DND-41 (cell line): Measurements from ENCODE around the gene NCAM2.

Experiments used
- ATAC-seq: fragments of 200-7000 bp; cut with Tn5 transposase; 3 replicates; pipeline ENCODE4 v1.9.1; 2021; ENCODE audit warnings: low read depth; ENCODE audit not compliant: insufficient read depth
- DNase-seq: peaks from one replicate; pipeline ENCODE4 v3.0.0-alpha.2; 2020
- H2AFZ ChIP-seq: 2 replicates; pipeline ENCODE4 v1.6.0; 2012; ENCODE audit warnings: low read depth, low read length
- H3K27ac ChIP-seq: 2 replicates; pipeline ENCODE4 v1.5.1; 2012; ENCODE audit warnings: low read length, inconsistent platforms
- H3K27me3 ChIP-seq: fragments of 200-600 bp; sonication (generic); 2 replicates; pipeline ENCODE4 v1.6.0; 2012; ENCODE audit warnings: low read length, mild to moderate bottlenecking, inconsistent platforms; ENCODE audit not compliant: insufficient read depth, poor library complexity
- H3K36me3 ChIP-seq: 2 replicates; pipeline ENCODE4 v1.5.1; 2012; ENCODE audit warnings: low read length, inconsistent platforms; ENCODE audit not compliant: insufficient read depth
- H3K4me1 ChIP-seq: 2 replicates; pipeline ENCODE4 v1.5.1; 2012; ENCODE audit warnings: mild to moderate bottlenecking, low read length; ENCODE audit not compliant: insufficient read depth
- H3K4me2 ChIP-seq: 2 replicates; pipeline ENCODE4 v1.6.0; 2012; ENCODE audit warnings: mild to moderate bottlenecking, moderate library complexity, low read length, inconsistent platforms; ENCODE audit not compliant: insufficient read depth
- H3K4me3 ChIP-seq, 2 experiments: fragments of 200-600 bp in 1 of 2; shearing (Covaris generic) in 1 of 2; 2 replicates each; pipeline ENCODE4 v1.5.1; 2012 to 2016; ENCODE audit warnings: inconsistent platforms in 2 of 2, low read length in 2 of 2, mild to moderate bottlenecking in 2 of 2, low read depth in 1 of 2, moderate library complexity in 1 of 2
- H3K79me2 ChIP-seq: 2 replicates; pipeline ENCODE4 v1.6.0; 2012; ENCODE audit warnings: low read length, inconsistent platforms; ENCODE audit not compliant: insufficient read depth
- H3K9ac ChIP-seq: 2 replicates; pipeline ENCODE4 v1.6.0; 2012; ENCODE audit warnings: low read depth, mild to moderate bottlenecking, inconsistent platforms, low read length, moderate library complexity
- H3K9me3 ChIP-seq: 2 replicates; pipeline ENCODE4 v1.5.1; 2012; ENCODE audit warnings: low read length, moderate library complexity, mild to moderate bottlenecking, inconsistent platforms; ENCODE audit not compliant: insufficient read depth, severe bottlenecking
- H4K20me1 ChIP-seq: 2 replicates; pipeline ENCODE4 v1.6.0; 2012; ENCODE audit warnings: low read length; ENCODE audit not compliant: insufficient read depth
- CTCF ChIP-seq: IDR thresholded peaks from 2 replicates; pipeline ENCODE4 v1.5.1; 2012; ENCODE audit warnings: borderline replicate concordance, low read length, moderate library complexity, mild to moderate bottlenecking; ENCODE audit not compliant: poor library complexity, severe bottlenecking; ENCODE audit errors: extremely low read depth
- EZH2 ChIP-seq: IDR thresholded peaks from 3 replicates; pipeline ENCODE4 v1.6.1; 2012; ENCODE audit warnings: borderline replicate concordance, low read depth, mild to moderate bottlenecking, moderate library complexity, low read length, inconsistent platforms; ENCODE audit not compliant: severe bottlenecking

NCAM2 gene

GRCh38 chr21:21247424-21247823 lies 249.2 kb downstream of the NCAM2 start:
- Histone ChIP-seq H3K79me2 (no peaks in the 10 kb centered on the region), H3K4me2 (no peak overlapping the region), H3K9ac (no peak overlapping the region), H3K36me3 (no peaks in the 10 kb centered on the region), H3K4me1 (peaks cover 20% of the 10 kb centered on the region), H2AFZ (no peak overlapping the region), H3K9me3 (no peaks in the 10 kb centered on the region), H3K4me3 (no peak overlapping the region), H4K20me1 (no peaks in the 10 kb centered on the region), H3K27me3 (no peaks in the 10 kb centered on the region), H3K27ac (no peak overlapping the region)
- no peak for TF ChIP-seq CTCF
- no peak for TF ChIP-seq EZH2
- DNase-seq (no peak), ATAC-seq (no peak)

GRCh38 chr21:21262048-21262447 lies 263.8 kb downstream of the NCAM2 start:
- ATAC-seq (peak; percentile 94), DNase-seq (peak; percentile 56)
- peak overlapping the region; percentile 74 for H3K27ac ChIP-seq
- no peaks in the 10 kb centered on the region for H3K36me3 ChIP-seq
- no peaks in the 10 kb centered on the region for H3K79me2 ChIP-seq
- no peaks in the 10 kb centered on the region for H4K20me1 ChIP-seq
- no peaks in the 10 kb centered on the region for H3K27me3 ChIP-seq
- H3K9me3 ChIP-seq, result peaks cover 14% of the 10 kb centered on the region
- peak overlapping the region; percentile 53 for H3K4me2 ChIP-seq
- peaks cover 29% of the 10 kb centered on the region for H3K4me1 ChIP-seq
- peak overlapping the region; percentile 28; the same call in 1 of the 2 replicates for H3K9ac ChIP-seq
- peak overlapping the region in 1 of 2 experiments; percentile 26; a peak in 1 of 4 replicates for H3K4me3 ChIP-seq
- peak overlapping the region; percentile 42; the same call in 1 of the 2 replicates for H2AFZ ChIP-seq
- TF ChIP-seq EZH2, result no peak
- no peak for TF ChIP-seq CTCF

DNA sequence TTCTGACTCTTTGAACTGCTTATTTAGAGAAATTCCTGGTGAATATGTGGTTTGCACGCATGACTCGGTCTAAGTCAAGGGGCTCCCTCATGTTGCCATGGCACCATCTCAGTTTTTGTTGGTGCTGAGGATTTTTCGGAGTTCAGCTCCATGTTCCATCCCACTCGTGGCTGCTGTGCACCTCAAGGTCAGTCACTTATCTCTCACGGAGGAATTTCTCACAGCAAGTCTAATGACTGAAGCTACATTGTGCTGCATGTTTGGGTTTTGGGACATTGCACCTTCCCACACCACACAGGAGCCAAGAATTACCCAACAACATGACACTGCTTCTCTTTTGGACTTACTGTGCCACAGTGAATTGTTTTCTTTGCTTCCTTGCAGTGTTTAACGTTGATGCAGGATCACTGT lies 269.9 kb downstream of the NCAM2 start:
- H3K36me3 ChIP-seq, result no peaks in the 10 kb centered on the region
- DNase-seq (no peak), ATAC-seq (no peak)
- 0 out of 2 replicates have a peak overlapping the region, but pooled peaks have one; percentile 20 for H2AFZ ChIP-seq
- TF ChIP-seq EZH2 (no peak), CTCF (no peak)
- no peak overlapping the region for H3K9ac ChIP-seq
- H3K9me3 ChIP-seq, result no peaks in the 10 kb centered on the region
- H3K4me3 ChIP-seq, result no peak overlapping the region
- no peak overlapping the region for H3K4me2 ChIP-seq
- no peaks in the 10 kb centered on the region for H4K20me1 ChIP-seq
- H3K79me2 ChIP-seq, result no peaks in the 10 kb centered on the region
- H3K27me3 ChIP-seq, result no peaks in the 10 kb centered on the region
- H3K27ac ChIP-seq, result no peak overlapping the region
- H3K4me1 ChIP-seq, result 0 out of 2 replicates have a peak, but pooled peaks cover under 1% of the 10 kb centered on the region
